Skin epidermis (tissue), 12 donors: ENCODE results near the gene PDE1A.

Experiments used
- H3K27ac ChIP-seq, 21 experiments: fragments of 200-600 bp; sonication (generic) in 11 of 21; one replicate each; pipeline ENCODE4 v1.5.0; 2020; ENCODE audit warnings: mild to moderate bottlenecking in 3 of 21, inconsistent platforms in 2 of 21, moderate library complexity in 2 of 21
- H3K4me3 ChIP-seq, 7 experiments: fragments of 200-600 bp; sonication (generic) in 2 of 7; one replicate each; pipeline ENCODE4 v1.5.0; 2020; ENCODE audit warnings: inconsistent platforms in 2 of 7, mild to moderate bottlenecking in 2 of 7, moderate library complexity in 1 of 7

PDE1A gene

DNA sequence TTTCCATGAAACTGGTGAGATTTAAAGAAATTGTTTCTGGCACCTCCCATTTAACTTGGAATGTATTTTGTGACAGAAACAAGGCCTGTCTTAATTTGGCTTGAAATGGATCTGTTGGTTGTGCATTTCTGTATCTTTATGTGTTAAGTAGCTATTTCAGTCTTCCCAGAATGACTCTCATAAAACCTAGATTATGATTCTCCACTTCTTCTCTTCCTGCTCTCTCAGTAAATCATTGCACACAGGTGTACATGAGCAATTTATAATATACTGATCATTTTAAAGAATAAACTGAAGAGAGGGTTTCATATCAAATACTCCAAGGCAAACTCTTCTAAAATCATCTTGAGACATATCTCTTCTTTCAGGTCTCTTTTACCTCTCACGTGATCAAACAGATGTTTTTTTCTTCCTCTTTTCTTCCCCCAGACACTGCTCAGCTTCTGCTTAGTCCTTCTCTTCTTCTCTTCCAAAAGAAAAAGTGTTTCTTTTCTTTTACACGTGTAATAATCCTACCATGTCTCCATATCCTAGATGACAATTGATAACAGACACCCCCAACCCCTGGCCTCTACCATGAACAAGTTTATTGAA lies 329.2 kb downstream of the PDE1A start:
- Histone ChIP-seq H3K27ac (no peak overlapping the region), H3K4me3 (no peak overlapping the region)

DNA sequence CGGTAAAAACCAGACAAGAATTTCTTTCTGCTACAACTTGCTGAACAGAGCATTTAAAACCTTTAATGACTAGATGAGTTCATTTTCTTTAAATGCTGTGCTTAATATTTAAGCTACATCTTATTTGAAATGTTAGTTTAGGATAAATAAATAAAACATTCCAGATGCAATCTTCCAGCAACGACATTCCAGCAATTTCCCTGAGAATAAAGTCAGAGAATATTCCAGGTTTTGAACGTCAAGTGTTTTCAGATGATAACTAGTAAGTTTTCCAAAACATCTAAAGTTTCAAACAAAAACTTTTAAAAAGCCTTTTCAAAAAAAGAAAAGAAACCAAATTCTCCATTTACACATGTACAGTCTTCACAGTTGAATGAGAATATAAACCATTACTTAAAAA lies 336.4 kb downstream of the PDE1A start:
- no peak overlapping the region for H3K27ac ChIP-seq
- H3K4me3 ChIP-seq: no peak overlapping the region
